Erythroblast (primary cell): ENCODE data around the gene DNAJC1.

Experiments used
- GATA1 ChIP-seq: IDR thresholded peaks from 2 replicates; pipeline ENCODE4 v1.6.1; 2011; ENCODE audit warnings: low read depth, mild to moderate bottlenecking, control low read depth, low read length, moderate library complexity
- POLR2A ChIP-seq: IDR thresholded peaks from 2 replicates; pipeline ENCODE4 v1.6.1; 2011; ENCODE audit warnings: mild to moderate bottlenecking, low read length

DNA sequence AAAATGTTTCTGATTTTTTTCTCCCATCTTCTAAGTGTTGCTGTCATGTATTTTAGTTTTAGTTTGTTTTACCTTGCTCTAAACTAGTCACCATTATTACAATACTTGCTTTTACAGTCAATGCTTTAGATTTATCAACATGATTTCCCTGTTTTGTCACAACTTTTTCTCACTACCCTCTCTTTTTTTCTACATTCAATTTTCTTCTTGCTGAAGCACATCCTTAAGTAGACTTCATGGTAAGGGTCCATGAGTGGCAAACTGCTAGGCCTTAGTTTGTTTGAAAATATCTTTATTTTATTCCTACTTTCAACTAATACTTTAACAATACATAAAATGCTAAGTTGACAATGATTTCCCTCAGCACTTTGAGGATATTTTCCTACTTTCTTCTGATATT is 173.5 kb downstream of the DNAJC1 start:
- TF ChIP-seq POLR2A, result no peak
- no peak for TF ChIP-seq GATA1
